Measurements from ENCODE around the gene MRPS15. TPM values are rescaled to one million over a fixed set of nuclear protein-coding genes. Genes with fewer than 3 reads are reported as not detected.

MRPS15 gene
- total RNA-seq (2021), result 138 and 200 TPM in 2 replicates
- Bru-seq, nascent RNA, result percentile 90 among the genes with signal in this experiment
- BruChase-seq, experiment 1, labeled RNA remaining after a 2-hour chase, result percentile 93 among the genes with signal in this experiment
- BruChase-seq, experiment 2, labeled RNA remaining after a 6-hour chase, result percentile 94 among the genes with signal in this experiment
- long read RNA-seq, transcript MRPS15-201 (8 exons, 1,006 nt), result major isoform, 358 of 380 reads
- long read RNA-seq, partial matches to known transcripts, result 1 of 380 reads
- long read RNA-seq, other reads (novel, unspliced or antisense), result 19 of 380 reads

GRCh38 chr1:36463803-36464604, at the start of gene MRPS15:
Gene MRPS15, minus strand, starts transcription at chr1:36464384. Its CDS starts 109 bp downstream, at chr1:36464275.
- no TSS peak for BruUV-seq (replicated peaks)
- H3F3A ChIP-seq (ENCODE audit: insufficient read depth, low read depth), result peaks cover 18% of the 10 kb centered on the region; the same call in 1 of the 2 replicates
- H2AFZ ChIP-seq, result peak within 1 kb of the TSS; percentile 83
- DNase-seq, result peak; percentile 89 to 95
- H3K27me3 ChIP-seq (ENCODE audit: insufficient read depth, low read depth), result no peaks in the 10 kb centered on the region
- peak within 1 kb of the TSS; percentile 93 for H3K27ac ChIP-seq
- no peaks in the 10 kb centered on the region for H4K20me1 ChIP-seq (ENCODE audit: insufficient read depth)
- peaks cover 23% of the 10 kb centered on the region; the same call in 1 of the 2 replicates for H3K36me3 ChIP-seq (ENCODE audit: low read depth)
- H3K4me1 ChIP-seq (replicated peaks; ENCODE audit: insufficient read depth), result peaks cover 33% of the 10 kb centered on the region
- H3K9me2 ChIP-seq (ENCODE audit: insufficient read depth), result no peaks in the 10 kb centered on the region
- H3K79me2 ChIP-seq (ENCODE audit: low read depth), result peaks cover 22% of the 10 kb centered on the region
- peak within 1 kb of the TSS; percentile 96 for H3K4me3 ChIP-seq
- no peaks in the 10 kb centered on the region for H3K9me3 ChIP-seq (ENCODE audit: insufficient read depth, low read depth)
- CTCF ChIA-PET, result interaction anchor here (1.9 kb wide), 1 partner anchor 121 kb away, joined by 5 read pairs; no protein-coding TSS in a partner anchor
- peak within 1 kb of the TSS; percentile 90 for H3K4me2 ChIP-seq
- no peak for TF ChIP-seq CTCF (conservative IDR thresholded peaks at IDR 0.05)
- TF ChIP-seq EZH2 (IDR thresholded peaks at IDR 0.05; ENCODE audit: low read depth), result no peak
- POLR2A ChIA-PET (ENCODE audit: unreplicated experiment), result interaction anchor here (0.6 to 1.4 kb wide), 10 partner anchors 13 to 1434 kb away, joined by 3 to 8 read pairs (median 4); partner anchors contain the start of genes MEAF6 and OSCP1
- intact Hi-C loops (cut with micrococcal nuclease; ENCODE audit: unreplicated experiment), result no loop called here

GRCh38 chr1:36512842-36513241, 48.7 kb upstream of the MRPS15 start:
- POLR2A ChIA-PET (ENCODE audit: unreplicated experiment), result no interaction called here
- Histone ChIP-seq H4K20me1 (ENCODE audit: insufficient read depth) (no peaks in the 10 kb centered on the region), H3F3A (ENCODE audit: insufficient read depth, low read depth) (no peaks in the 10 kb centered on the region), H3K4me1 (replicated peaks; ENCODE audit: insufficient read depth) (no peaks in the 10 kb centered on the region), H3K9me2 (ENCODE audit: insufficient read depth) (no peaks in the 10 kb centered on the region), H3K27me3 (ENCODE audit: insufficient read depth, low read depth) (no peaks in the 10 kb centered on the region), H3K4me3 (no peak overlapping the region), H3K36me3 (ENCODE audit: low read depth) (no peaks in the 10 kb centered on the region), H3K9me3 (ENCODE audit: insufficient read depth, low read depth) (no peaks in the 10 kb centered on the region), H3K27ac (no peak overlapping the region), H2AFZ (no peak overlapping the region), H3K79me2 (ENCODE audit: low read depth) (no peaks in the 10 kb centered on the region), H3K4me2 (no peak overlapping the region)
- no peak for DNase-seq
- intact Hi-C loops (cut with micrococcal nuclease; ENCODE audit: unreplicated experiment), result no loop called here
- TF ChIP-seq CTCF (conservative IDR thresholded peaks at IDR 0.05) (no peak), EZH2 (IDR thresholded peaks at IDR 0.05; ENCODE audit: low read depth) (no peak)
- CTCF ChIA-PET, result no interaction called here
- no TSS peak for BruUV-seq (replicated peaks)

Data from PC-9 (cell line).